ENCODE measurements around the gene ABI1.
A peak's percentile ranks its signal among the peaks of the same experiment; 100 is the strongest.

The ABI1 gene

DNA sequence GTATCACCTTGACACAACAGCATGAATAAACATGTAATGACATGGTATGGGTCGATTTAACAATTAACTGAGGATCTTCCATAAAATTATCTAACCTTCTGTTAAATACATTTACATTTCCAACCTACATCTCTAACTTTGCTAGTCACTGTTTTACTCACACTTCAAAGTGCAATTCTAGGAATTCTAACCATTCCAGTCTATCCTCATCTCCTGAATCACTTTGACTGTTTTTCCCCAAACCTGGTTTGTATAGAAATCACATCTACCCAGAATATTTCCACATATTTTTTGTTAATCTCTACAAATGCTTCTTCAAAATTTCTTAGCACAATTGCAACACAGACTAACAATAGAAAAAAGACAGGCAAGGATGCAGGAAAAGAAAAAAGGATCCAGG is 6.2 kb downstream of the ABI1 start:
- no peak for DNase-seq

DNA sequence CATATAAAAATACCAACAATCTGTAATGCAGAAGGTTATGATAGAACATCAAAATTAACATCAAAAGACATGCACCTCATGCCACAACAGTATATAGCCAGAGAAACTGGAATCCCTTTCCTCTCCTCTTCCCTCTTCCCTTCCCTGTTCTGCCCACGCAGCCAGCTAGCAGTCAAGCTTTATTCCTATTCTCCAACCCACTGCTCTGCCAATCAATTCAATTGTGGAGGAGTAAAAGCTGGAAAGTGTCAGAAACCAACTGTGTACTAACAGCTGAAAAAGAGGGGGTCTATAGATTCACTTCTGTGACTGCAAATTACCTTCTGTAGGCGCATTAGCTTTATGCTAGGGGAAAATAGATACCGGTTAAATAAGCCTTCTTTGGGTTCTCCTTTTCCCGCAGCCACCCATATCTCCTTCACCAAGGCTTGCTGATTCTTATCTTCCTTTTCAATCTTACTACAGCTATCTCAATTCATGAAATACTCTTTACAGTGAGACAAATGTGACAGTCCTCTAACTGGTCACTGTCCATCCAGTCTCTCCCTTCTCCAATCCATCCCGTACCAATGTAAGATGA is 16.3 kb downstream of the ABI1 start:
- no peak for DNase-seq

DNA sequence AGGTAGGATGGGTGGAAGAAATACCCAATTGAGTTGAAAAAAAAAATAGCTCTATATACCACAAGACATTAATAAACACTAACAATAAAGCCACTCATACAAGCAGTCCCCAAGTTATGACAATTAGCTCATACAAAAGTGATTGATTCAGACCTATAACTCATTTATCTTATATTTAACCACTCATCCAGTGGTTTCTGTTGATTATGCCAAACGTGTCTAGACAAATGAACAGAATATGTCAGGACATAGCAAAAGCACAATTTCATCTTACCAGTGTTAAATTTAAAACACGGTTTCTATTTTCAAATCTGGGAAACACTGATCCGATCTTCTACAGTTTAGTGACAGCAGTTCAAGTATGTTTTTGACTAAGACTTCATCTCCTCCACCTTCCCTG is 17.0 kb downstream of the ABI1 start:
- no peak for DNase-seq

DNA sequence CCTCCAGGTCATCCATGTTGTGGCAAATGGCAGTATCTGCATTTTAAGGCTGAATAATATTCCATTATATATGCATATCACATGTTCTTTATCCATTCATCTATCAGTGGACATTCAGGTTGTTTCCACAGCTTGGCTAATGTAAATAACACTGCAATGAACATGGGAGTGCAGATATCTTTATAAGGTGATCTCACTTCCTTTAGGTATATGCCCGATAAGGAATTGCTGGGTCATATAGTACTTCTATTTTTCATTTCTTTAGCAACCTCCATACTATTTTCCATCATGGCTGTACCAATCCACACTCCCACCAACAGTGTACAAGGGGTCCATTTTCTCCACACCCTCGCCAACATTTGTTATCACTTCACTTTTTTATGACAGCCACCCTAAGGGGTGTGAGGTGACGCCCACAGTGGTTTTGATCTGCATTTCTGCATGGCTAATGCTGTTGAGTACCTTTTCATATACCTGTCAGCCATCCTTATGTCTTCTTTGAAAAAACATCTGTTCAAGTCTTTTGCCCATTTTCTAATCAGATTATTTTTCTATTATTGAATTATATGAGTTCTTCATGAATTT is 18.9 kb downstream of the ABI1 start:
- no peak for DNase-seq

DNA sequence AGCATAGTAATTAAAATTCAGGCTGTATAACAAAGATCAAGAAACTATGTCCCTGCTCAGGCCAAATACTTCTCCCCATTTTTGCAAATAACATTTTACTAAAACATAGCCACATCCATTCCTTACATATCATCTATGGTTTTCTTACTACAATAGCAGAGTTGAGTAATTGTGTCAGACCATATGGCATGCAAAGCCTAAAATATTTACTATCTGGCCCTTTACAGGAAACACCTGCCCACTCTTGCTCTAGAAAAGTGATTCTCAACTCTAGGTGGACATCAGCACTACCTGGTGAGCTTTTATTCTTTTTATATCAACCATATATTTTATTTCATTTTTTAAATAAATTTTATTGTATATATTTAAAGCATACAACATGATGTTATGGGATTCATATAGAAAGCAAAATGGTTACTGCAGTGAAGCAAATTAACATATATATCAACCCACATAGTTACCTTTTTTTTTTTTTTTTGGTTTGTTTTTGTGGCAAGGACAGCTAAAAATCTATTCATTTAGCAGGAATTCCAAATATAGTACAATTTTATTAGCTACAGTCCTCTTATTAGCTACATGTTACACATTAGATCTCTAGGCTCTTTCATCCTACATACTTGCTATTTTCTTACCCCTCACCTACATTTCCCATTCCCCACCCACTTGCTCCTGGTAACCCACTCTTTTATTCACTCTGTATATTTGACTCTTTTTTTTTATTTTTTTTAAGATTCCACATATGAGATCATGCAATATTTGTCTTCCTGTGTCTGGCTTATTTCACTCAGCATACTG is 19.6 kb downstream of the ABI1 start:
- peak in 1 of 3 experiments; percentile 47 for DNase-seq

DNA sequence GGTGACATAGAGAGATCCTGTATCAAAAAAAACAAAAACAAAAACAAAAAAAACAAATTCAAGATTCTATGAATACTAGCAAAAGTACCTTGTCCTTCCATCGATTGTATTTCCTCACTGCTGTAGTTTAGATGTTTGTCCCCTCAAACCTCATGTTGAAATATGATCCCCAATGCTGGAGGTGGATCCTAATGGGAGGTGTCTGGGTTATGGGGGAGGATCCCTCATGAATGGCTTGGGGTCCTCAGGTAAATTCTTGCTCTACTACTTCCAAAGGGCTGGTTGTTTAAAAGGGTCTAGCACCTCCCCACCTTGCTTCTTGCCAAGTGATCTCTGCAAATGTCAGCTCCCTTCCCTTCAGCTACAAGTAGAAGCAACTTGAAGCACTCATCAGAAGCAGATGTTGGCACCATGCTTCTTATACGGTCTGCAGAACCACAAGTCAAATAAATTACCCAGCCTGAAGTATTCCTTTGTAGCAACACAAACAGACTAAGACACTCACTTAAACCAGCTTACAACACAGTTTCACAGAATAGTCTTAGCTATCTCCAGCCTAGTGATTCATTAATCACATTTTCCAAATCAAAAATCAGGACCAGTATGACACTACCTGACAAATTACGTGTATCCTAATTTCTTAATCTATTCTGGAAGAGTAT is 20.7 kb downstream of the ABI1 start:
- DNase-seq: peak in 2 of 3 experiments; percentile 24 to 25

DNA sequence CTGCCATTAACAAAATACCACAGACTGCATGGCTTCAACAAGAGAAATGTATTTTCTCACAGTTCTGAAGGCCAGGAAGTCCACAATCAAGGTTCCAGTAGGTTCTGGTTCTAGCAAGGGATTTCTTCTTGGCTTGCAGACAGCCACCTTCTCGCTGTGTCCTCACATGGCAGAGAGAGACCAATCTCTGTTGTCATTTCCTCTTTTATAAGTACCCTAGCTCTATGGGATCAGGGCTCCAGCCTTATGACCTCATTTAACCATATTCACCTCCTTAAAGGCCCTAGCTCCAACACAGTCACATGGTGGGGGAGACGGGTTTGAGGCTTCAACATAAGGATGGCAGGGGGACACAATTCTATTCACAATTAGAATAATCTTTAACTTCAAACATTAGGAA is 23.6 kb downstream of the ABI1 start:
- DNase-seq: no peak

DNA sequence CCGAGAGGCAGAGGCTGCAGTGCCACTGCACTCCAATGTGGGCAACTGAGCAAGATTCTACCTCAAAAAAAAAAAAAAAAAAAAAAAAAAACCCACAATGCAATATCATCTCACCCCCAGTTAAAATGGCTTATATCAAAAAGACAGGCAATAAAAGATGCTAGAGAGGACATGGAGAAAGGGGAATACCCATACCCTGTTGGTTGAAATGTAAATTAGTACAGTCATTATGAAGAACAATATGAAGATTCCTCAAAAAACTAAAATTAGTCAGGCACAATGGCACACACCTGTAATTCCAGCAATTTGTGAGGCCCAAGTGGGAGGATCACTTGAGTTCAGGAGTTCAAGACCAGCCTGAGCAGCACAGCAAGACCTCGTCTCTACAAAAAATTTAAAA is 25.7 kb downstream of the ABI1 start:
- DNase-seq: no peak

DNA sequence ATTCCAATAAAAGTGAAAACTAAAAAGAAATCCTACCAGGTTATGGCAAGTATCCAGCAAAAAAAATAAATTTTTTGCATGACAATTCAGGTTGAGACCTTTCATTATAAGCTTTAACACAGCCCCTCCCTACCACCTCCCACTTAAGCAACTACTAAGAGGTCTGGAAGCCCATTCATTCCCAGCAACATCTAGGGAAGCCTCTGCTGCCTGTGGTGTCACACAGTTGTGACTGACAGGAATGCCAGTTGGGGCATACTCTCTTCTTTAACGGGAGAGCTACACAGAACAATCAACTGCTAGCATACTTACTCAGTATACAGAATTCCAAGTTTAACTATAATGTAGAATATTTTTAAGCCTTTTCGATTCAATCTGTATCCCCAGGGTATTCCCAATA is 27.8 kb downstream of the ABI1 start:
- no peak for DNase-seq

DNA sequence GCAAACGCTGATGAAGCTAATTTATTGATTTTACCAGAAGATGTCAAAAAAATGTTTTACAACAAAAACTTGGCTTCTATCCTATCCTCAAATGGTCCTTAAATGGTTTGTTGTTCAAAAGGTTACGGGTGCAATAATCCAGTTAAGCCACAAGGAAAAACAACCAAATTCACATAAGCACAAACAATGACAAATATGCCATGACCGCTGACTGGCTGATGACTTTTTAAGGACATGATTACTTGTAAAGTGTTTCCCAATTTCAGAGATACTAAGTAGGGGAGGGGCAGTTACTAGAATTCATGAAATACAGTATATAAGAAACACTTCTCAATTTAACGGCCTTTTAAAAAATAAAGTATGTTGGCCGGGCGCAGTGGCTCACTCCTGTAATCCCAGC is 28.8 kb downstream of the ABI1 start:
- no peak for DNase-seq

DNA sequence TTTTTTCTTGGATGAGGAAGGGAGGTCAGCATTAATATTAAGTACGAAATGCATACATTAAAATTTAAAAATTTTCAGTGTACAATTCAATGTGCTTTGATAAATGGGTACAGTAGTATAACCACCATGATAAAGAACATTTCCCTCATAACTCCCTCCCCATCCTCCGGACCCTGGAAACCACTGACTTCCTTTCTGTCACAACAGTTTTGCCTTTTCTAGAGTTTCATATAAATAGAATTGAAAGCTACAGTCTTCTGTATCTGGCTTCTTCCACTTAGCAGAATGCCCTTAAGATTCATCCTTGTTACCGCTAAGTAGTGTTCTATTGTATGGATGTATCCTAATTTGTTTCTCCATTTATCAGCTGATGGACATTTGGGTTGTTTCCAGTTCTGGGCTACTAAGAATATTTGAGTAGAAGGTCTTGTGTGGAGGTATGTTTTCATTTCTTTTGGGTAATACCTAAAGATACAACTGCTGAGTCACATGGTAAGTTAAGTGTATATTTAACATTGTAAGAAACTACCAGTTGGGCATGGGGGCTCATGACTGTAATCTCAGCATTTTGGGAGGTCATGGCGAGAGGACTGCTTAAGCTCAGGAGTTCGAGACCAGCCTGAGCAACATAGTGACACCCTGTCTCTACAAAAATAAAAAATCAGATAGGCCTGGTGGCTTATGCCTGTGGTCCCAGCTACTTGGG is 30.8 kb downstream of the ABI1 start:
- no peak for DNase-seq

DNA sequence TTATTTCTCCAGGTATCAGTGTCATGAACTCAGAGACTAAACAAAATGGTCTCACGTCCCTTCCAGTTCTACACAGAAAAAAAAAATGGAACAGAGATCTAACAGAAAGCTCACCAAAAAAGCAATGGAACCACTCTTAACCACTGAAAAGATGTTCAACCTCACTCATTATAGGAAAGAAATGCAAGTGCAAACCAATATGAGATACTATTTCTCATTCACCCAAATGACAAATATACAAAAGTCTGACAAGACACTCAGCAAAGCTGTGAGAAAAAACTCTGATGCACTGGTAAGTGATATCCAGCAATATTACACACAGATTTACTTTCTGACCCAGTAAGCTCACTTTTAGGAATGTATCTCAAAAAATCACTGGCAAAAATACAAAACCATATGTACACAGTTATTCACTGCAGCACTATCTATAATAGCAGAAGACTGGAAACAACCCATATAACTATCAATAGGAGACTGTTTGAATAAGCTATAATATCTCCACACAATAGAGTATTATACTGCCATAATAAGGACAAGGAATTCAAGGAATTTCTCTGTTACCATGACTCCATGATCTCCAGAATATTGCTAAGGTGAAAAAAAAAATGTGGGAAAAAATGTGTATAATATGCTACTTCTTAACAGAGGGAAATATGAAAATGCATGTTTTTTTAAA is 36.6 kb downstream of the ABI1 start:
- no peak for DNase-seq

DNA sequence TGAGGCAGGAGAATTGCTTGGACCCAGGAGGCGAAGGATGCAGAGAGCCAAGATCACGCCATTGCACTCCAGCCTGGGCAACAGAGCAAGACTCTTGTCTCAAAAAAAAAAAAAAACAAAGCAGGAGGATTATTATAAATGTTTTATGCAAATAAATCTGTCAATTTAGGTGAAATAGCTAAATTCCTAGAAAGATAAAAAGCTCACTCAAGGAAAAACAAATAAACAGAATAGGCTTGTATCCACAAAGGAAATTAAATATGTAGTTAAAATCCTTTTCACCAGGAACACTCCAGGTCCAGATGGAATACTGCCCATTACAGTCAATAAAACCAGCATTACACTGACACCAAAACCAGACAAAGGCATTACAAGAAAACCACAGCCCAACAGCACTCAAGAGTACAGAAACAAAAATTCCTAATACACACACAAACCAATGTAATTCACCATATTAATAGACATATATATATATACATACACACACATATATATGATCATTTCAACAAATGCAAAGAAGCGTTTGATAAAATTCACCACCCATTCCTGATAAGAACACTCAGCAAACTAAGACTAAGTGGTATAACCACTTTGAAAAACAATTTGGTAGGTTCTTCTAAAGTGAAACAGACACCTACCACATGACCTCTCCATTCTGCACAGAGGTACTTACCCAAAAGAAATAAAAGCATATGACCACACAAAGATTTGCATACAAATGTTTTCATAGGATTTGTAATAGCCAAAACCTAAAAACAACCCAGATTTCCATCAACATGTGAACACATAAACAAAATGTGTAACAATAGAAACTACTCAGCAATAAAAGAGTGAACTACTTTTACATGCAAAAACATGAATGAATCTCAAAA is 38.8 kb downstream of the ABI1 start:
- DNase-seq: no peak

DNA sequence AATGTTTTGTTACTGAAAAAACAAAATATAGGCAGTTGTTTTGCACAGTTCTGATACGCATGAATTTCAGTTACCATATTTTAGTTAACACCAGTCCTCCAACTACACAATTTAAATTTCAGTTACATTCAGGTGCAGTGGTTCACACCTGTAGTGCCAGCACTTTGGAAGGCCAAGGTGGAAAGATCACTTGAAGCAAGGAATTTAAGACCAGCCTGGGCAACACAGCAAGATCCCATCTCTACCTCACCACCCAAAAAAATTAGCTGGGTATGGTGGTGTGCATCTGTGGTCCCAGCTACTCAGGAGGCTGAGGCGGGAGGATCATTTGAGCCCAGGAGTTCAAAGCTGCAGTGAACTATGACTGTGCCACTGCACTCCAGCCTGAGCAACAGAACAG is 45.3 kb downstream of the ABI1 start:
- no peak for DNase-seq

DNA sequence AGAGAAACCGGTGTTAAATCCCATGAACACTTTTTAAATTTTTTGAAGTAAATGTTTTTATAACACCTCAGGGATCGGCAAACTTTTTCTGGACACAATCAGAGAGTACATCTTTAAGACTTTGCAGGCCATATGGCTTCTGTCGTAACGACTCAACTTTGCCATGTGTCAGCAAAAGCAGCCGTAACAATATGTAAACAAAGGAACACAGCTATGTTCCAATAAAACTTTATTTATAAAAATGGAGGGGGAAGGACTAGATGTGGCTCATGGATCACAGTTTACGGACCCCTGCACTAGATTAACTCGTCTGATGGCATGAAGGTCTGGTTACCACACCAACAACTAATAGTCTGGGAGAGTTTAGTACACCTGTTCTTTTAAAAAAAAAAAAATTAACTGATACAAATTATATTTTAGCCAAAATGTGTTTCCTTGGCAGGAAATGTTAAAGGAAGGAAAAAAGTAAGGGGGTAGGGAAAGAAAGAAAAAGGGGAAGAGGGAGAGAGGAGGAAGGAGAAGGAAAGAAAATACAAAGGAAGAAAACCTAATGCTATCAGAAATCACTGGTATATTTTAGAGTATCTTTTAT is 50.2 kb downstream of the ABI1 start:
- no peak for DNase-seq

DNA sequence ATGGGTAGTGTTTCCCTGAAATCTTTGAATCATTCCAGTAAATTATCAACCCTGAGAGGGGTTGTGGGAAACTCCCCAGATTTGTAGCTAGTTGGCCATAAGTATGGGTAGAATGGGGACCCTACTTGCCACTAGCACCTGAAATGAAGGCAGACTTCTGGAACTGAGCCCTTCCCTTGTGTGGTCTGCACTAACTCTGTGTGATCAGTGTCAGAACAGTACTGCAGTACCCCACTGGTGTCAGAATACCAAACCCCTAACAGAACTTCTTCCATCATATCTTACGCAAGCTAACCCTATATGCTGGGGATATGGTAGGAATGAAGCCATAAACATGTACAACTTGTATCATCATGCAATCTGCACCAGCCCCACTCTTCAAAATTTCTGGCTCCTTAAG is 50.8 kb downstream of the ABI1 start:
- no peak for DNase-seq

DNA sequence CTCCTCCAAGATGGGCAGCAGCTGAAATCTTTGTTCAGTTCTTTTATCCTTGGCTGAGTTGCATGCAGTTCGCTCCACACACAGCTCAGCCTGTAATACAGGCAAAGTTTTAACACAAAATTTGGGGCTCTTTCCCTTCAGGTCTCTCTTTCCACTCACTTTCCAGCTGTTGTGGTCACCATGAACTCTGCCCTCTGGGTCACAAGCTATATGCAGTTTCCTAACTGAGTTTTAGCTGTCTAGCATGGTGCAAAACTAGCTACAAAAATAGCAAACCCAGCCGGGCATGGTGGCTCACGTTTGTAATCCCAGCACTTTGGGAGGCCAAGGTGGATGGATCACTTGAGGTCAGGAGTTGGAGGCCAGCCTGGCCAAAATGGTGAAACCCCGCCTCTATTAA is 53.2 kb downstream of the ABI1 start:
- DNase-seq: no peak

DNA sequence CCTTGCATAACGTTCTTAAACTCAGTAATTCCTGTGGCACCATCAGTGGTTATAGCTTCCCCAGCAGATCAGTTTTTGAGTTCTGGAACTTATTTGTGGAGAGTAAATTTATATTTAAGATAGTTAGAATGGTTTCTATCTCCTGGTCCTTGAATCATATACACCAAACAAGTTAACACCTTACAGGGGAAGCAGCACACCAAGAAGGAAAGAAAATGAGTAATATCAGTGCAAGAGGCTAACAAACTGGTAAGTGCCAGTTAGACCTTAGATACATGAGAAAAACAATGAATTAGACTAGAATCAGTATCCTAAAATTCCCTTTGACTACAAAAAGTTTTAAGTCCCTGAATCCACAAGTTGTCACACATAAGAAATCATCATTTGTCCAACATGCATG is 54.2 kb downstream of the ABI1 start:
- DNase-seq: no peak

DNA sequence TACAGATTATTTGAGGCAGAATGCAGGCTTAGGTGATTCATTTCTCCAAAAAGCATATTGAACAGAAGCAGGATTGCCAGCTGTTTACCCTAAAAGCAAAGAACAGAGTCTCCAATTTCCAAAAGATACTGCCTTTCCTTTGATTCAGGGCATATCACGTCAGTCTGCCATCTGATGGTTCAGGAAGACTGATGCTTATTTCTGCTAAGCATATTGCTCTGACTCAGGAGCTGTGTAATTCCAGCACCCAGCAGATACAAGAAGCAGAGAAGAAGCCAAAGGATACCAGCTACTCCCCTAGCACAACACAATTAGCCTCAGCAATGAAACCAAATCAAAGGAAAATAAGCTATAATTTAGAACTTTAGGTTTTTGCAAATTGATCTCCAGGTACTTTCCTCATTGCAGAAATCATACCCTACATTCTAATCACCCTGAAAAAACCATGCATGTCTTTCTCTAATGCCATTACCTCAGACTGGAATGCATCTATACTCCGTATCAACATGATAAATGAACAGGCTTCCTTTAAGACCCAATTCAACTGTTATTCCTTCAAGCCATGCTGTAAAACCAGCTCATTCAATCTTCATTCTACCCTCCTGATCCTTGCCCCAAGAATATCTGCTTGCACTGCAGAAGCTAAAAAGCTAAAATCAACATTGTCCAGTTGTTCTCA is 55.1 kb downstream of the ABI1 start:
- DNase-seq: no peak

Data from NCI-H1417 (cell line).